ENCODE results near the gene MAP3K6. TPM values are rescaled to one million over a fixed set of nuclear protein-coding genes. Genes with fewer than 3 reads are reported as not detected.

The MAP3K6 gene
- total RNA-seq, 1 experiment from 2014 or later: 37.0 TPM

DNA sequence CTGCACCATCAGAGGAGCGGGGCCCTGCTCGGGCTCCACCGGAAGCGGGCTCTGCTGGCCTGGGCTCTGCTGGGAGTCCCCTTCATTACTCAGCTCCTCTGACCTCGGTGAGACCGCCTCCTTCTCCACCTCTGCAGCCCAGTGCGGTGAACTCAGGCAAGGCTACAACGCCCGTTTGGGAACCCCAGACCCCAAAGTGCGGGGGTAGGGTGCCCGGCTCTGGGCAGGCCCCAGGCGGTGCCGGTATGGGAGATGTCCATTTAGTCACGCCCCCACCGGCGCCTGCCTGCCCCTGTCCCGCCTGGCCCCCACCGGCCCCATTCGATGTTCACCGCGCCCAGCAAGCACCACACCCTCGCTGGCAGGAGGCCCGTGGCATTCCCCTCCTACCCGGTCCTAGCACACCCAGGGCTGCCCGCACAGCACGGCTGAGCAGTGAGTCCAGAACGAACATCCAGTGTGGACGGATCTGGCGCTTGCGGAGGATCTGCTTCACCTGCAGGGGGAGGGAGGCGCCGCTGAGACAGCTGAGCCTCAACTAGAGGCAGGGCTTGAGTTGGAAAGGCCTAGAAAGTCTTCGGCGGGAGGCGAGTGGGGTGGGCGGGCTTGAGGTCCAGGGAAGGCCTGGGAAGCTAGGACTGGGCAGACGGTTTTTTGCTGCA lies 10.0 kb downstream of the MAP3K6 start:
- DNase-seq (ENCODE audit: low read depth): no peak

DNA sequence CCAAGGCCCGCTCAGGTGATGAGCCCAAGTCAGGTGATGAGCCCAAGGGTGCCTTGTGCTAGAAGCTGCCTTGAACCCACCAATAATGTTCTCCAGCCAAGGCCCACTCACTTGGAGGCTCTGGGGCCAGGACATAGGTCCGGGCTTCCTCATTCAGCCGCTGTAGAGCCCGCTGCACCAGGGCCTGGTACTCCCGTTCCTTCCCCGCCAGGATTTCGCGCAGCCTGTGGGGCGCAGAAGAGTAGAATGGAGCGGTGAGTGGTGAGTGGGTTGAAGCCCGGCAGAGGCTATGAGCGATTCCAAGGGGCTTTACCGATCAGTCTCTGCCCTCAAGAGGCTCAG lies 10.5 kb downstream of the MAP3K6 start:
- DNase-seq (ENCODE audit: low read depth): no peak

DNA sequence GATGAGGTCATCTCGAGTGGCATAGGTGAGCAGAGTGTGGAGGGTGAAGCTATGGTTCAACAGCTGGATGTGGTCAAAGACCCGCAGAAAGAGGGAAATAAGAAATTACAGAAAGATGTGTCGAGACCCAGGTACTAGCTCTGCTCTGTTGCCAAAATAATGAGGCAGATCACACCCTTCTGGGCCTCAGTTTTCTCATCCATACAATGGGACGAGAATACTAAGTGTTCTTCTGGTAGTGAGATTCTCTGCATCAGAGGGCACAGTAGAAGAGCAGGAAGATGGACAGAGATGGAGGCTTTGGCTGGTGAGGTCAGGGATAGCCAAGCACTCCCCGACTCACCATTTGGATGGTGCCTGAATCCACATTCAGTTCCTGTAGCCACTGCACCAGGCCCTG lies 11.1 kb downstream of the MAP3K6 start:
- no peak for DNase-seq (ENCODE audit: low read depth)

DNA sequence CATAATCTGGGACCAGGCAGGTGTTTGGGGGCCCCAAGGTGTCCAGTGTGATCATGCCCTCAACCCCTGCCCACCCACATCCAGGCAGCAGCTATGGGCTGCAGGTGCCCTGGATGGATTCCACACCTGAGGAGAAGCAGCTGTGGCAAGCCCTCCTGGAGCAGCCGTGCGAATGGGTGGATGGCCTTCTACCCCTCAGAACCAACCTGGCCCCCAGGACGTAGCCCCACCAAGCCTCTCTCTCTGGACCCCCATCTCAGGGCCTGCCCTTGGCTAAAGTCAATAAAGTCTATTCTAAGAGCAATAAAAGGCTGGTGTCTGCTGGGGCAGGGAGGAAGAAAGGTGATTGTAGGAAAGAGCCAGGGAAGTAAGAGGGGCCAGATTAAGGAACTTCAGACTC lies 13.1 kb downstream of the MAP3K6 start:
- no peak for DNase-seq (ENCODE audit: low read depth)

DNA sequence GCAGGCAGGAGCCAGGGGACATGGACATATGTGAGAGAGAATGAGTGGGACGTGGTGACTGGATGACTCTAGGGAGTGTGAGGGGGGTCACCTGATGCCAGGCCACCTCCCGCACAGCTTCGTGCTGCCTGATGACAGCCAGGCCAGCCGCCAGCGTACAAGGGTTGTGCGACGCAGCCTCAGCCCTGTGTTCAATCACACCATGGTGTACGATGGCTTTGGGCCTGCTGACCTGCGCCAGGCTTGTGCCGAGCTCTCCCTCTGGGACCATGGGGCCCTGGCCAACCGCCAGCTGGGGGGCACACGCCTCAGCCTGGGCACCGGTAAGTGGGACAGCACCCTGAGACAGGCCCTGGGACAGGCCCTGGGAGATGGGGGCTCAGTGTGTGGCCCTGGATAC lies 13.6 kb downstream of the MAP3K6 start:
- no peak for DNase-seq (ENCODE audit: low read depth)

DNA sequence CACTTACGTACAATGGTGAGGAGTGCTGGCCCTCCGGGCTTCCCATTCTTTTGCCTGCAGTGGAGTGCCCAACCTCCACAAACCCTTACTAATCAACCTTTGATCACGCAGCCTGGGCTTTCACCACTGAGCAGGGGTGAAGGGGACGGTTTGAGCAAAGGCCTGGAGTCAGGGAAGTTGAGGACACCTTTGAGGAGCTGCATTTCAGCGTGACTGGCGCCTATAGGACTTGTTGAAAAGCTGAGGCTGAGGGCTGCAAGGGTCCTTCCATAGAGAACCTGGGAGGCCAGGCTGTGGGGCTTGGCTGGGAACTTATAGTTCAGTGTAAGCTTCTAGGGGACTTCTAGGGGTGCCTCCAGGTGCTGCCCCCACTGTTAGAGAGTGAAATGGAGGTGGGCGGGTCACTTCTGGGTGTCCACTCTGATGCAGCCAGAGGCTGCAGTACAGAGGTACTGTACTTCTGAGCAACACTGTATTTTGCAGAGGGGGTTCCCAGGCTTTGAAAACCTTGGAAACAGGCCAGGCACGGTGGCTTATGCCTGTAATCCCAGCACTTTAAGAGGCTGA lies 15.1 kb downstream of the MAP3K6 start:
- no peak for DNase-seq (ENCODE audit: low read depth)

DNA sequence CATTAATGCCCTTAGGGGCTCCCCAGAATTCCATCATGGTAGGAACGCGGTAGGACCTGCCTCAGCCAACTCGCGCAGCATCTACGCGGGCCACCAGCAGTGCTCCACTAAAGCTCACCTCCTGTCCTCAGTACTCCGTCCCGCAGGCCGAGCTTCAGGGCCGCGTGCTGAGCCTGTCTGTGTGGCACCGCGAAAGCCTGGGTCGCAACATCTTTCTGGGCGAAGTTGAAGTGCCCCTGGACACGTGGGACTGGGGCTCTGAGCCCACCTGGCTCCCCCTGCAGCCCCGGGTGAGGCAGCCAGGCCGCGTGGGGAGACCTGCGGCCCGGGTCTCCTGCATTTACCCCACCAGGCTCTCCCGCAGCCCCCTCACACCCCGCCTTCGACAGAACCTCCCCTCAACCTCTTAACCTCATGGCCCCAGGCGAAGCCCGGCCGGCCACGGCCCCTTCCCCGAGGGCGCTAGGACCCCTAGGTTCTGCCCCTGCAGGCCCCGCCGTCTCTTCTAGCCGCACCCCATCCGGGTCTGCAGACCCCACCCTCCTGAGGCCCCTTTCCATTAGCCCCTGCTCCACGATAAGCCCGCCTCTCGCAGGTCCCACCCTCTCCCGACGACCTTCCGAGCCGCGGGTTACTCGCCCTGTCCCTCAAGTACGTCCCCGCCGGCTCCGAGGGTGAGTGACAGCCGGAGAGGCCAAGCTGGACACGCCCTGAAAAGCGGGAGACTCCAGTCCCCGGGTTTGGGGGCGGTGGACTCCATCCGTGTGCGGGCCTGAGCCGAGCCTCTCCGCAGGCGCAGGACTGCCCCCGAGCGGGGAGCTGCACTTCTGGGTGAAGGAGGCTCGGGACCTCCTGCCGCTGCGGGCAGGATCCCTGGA lies 15.9 kb downstream of the MAP3K6 start:
- no peak for DNase-seq (ENCODE audit: low read depth)

DNA sequence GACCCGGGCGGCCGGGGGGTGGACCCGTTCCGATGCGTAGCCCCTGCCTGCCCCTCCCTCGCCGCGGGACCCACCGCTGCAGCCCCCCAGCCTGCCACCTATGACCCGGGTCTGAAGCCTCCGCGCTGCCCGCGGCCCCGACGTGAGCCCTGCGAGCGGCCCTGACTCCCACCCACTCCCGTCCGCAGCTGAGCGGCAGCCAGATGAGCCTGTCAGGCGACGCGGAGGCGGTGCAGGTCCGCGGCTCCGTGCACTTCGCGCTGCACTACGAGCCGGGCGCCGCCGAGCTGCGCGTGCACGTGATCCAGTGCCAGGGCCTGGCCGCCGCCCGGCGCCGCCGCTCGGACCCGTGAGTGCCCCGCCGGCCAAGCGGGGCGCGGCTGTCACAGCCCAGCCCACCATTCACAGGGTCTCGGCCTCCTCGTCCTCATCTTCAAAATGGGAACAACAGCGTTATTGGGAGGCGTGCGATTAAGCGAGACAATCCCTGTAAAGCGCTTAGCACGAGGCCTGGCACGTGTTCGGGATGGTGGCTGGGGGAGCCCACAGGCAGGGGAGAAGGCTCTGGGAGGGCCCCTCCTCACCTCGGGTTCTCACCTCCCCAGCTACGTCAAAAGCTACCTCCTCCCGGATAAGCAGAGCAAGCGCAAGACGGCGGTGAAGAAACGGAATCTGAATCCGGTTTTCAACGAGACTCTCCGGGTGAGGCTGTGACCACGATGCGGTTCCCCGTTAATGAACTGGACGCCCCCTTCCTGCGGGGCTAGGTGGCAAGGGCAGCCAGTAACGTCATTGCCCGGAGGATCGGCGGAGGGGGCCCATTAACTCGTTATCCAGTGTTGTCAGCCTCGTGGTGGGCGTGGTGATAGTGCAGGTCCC lies 16.7 kb downstream of the MAP3K6 start:
- DNase-seq (ENCODE audit: low read depth): peak; percentile 42

DNA sequence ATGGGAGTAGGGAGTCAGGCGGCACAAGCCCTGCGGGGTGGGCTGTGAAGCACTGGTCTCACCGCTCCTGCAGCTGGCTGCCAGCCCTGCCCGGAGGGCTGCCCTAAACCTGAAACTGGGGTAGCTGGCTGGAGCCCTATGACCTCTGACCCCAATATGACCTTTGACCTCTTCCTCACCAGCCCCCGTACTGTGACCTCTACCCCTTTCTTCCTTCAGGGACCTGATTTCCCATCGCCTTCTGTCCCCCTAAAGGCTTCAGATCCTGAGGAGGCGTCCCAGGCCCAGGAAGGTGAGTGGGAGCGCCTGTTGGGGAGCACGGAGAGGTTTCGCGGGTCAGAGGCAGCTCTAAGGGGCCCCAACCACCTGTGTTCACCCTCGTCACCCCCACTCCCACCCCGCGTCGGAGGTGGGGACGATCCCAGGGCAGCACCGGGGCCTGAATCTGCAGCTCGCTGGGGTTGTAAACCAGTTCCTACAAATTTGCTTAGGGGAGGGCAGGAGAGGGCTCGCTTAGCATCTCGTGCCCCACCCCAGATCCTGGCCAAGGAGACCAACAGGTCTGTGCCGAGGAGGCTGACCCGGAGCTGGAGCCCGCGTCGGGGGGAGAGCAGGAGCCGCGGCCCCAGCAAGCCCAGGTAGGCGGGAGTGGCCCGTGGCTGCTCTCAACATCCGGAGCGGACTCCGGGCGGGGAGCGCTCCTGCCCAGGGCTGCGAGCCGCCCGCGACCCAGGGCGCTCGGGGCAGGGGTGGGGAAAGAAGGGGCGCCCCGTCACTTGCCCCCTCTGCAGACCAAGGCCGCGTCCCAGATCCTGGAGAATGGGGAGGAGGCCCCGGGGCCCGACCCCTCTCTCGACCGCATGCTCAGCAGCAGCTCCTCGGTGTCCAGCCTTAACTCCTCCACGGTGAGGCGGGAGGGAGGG lies 17.6 kb downstream of the MAP3K6 start:
- no peak for DNase-seq (ENCODE audit: low read depth)

DNA sequence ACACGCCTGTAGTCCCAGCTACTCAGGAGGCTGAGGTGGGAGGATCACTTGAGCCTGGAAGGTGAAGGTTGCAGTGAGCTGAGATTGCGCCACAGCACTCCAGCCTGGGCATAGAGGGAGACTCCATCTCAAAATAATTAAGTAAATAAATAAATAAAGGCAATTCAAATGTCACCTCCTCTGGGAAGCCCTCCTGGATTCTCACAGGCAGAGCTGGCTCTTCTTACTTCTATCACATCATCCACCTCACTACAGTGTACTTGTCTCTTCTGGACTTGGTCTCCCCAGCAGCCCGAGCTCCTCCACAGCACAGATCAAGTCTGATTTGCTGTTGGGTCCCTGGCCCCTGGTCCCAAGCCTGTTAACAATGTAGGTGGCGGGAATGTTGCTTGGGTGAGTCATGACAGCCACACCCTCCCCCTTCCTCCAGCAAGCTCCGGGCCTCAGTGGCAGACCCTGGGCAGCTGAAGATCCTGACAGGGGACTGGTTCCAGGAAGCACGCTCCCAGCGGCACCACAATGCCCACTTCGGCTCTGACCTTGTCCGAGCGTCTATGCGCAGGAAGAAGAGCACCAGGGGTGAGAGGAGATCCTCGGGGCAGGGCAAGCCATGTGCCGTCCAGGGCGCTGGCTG lies 19.7 kb downstream of the MAP3K6 start:
- DNase-seq (ENCODE audit: low read depth): no peak

DNA sequence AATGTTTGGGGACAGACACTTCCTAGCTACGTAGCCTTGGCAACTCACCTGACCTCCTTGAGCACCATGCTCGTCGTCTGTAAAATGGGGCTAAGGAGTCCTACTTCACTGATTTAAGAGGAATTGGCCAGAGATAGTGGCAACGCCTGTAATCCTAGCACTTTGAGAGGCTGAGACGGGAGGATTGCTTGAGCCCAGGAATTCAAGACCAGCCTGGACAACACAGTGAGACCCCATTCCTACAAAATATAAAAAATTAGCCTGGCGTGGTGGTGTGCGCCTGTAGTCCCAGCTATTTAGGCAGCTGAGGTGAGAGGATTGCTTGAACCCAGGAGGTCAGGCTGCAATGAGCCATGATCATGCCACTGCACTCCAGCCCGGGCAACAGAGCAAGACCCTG lies 20.4 kb downstream of the MAP3K6 start:
- no peak for DNase-seq (ENCODE audit: low read depth)

DNA sequence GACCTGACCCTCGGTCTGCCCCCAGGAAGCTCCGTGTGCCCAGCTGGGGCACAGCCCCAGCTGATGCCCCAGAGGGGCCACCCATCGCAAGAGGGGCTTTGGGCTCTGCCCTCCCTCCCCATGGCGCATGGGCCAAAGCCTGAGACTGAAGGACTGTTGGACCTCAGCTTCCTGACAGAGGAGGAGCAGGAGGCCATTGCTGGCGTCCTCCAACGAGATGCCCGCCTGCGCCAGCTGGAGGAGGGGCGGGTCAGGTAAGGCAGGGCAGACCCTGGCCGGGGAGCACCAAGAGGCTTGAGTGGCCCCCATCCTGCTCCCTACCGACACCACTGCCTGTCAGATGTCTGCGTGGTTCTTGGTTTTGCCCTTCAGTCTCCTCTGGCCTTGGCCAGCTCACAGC lies 21.5 kb downstream of the MAP3K6 start:
- no peak for DNase-seq (ENCODE audit: low read depth)

DNA sequence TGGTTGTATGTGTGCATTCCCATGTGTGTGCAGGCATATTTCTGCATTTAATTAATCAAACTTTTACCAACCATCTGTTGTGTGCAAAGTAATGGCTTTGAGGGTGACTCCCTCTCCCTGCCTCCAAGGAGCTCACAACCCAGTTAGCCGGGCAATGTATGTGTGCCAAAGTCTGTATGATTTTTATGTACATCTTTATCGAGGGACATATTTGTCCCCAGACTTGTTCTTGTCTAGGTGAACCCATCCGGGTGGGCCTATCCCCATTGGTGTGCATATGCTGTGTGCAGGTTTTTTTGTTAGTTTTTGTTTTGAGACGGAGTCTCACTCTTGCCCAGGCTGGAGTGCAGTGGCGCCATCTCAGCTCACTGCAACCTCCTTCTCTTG lies 23.1 kb downstream of the MAP3K6 start:
- DNase-seq (ENCODE audit: low read depth): no peak

DNA sequence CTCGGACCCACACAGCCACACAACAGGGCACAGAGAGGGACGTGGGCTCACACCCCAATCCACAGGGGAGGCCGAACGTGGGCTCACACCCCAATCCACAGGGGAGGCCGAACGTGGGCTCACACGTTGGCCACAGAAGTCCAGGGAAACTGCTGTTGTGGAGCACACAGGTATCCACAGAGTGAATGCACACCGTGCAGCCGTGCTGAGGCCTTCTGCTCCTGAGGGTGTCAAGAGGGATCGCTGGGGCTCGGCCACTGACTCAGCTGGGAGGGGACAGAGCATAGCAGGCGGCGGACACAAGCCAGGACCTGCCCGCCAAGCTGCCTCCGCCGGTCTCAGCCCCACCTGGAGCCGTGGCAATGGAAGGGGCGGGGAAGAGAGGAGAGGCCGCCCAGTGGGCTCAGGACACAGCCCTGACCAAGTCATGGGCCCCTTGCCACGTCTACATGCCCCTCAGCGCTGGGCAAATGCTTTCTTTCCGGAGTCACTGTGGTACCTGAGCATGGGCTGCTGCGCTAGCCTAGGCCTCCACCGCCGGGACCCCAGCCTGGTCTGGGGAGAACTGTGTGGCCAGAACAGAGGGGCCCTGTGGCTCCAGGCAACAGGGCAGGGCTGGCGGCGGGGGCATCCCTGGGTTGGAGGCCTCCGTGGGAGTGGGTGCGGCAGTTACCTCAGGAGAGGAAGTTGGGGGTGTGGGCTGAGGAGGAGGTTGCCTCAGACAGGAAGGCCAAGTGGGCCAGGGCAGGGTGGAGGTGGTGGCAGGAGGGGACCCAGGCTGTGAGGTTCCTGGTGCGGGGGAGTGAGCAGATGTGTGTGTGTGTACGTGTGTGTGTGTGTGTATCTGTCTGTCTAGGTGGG lies 23.8 kb downstream of the MAP3K6 start:
- DNase-seq (ENCODE audit: low read depth): no peak

DNA sequence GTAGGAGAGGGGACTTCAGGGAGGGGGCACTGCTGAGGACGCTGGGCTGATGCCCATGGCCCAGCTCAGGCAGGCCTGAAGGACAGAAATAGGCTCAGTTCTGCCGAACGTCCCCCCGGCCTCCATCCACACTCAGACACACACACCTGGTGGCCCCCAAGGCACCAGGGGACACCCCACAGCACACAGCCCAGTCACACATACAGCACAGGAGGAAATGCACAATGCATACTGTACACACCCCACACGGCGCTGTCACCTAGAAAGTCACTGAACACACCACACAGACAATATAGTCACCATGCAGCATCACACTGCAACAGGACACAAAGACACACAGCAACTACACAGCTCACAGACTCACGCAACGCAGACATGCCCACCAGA lies 24.4 kb downstream of the MAP3K6 start:
- no peak for DNase-seq (ENCODE audit: low read depth)

DNA sequence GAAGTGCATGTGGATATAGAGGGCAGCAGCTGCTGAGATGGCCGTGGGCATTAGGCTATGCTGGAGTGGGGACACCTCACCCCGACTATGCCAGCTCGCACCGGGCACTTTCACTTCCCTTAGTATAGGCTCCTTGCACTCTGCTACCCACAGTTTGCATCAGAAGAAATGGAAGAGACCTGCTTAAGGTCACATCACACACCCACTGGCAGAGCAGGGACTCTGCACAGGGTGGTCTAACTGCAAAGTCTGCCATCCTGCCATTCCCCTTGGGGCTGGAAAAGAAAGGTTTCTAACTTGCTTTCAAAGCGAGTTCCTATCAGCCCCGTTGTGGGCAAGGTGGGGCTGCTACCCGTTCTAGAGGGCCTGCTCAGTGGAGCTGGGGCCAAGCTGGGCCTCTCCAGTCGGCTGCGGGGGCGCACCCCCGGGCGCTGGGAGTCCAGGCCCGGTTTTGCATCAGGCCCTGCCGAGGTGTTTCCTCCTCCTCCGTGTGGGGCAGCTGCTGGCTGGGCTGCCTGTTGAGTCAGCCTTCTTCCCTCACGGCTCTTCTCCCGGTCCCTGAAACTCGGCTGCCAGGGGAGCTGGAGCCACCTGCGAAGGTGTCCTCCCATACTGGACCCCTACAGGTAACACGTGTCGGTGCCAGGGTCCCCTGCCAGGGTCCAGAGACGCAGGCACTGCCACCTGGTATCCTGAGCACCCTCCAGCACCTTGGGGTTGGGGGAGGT lies 25.1 kb downstream of the MAP3K6 start, which contains the start of gene SYTL1:
SYTL1 (plus strand) TSS at position 498 of the 728 bp plus-strand sequence. CDS start 3,313 bp downstream, outside the sequence.
- peak; percentile 56 for DNase-seq (ENCODE audit: low read depth)

DNA sequence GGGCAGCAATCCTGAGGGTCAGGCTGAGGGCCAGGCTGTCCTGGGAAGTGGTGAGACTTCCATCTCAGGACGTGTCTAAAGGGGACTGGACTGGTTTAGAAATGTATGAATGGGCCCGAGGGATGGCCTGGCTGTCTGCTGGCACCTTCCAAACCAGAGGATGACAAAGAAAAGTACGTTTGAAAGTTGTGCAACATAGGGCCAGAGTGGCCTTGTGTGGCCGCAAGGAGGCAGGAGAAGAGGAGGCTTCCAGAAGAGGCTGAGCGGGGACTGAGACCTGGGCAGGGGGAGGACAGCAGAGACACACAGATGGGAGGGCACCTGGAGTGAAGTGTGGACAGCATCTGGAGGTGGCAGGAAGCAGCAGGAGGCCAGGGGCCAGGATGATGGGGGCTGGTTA lies 27.5 kb downstream of the MAP3K6 start:
- DNase-seq (ENCODE audit: low read depth): no peak

DNA sequence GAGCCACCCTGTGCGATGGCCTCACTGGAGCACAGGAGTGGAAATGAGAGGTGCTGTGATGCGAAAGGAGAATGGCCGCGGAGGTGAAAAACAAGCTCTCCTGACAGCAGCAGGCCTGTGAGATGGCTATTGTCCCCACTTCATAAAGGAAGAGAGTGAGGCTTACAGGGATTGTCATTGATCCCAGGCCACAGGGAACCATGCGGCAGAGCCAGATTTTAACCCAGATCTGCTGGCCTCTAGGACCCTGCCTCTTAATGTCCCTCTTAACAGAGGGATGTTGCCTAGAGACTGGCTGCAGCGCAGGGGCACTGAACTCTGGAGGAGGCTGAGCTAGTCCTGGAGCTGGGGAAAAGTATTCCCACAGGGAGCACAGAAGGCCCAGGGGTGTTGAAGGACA lies 28.0 kb downstream of the MAP3K6 start:
- no peak for DNase-seq (ENCODE audit: low read depth)

DNA sequence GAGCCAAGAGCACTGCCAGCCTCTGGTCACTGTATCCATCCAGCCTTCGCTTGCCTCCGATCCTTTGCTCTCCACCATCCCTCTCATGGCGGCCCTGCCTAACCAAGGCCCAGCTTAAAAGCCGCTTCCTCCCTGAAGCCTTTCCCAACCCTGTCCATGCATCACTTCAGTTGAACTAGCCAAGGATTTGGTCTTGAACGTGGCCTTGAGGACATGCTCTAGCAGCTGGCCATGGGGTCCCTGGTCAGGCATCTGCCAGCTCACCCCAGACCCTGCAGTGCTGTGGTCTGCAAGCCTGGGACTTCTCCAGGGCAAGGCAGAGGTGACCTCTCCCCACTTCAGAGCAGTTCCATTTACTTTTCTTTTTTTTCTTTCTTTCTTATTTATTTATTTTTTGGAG lies 30.0 kb downstream of the MAP3K6 start:
- no peak for DNase-seq (ENCODE audit: low read depth)
